Stomach (tissue), 9 donors: ENCODE results near the gene ITPR2. TPM values are rescaled to one million over a fixed set of nuclear protein-coding genes. Genes with fewer than 3 reads are reported as not detected.

Experiments used
- DNase-seq, 2 donors: peaks; one replicate each; pipeline versions ENCODE4 v3.0.0 to v3.0.0-alpha.2; 2013 to 2019
- H3K27ac ChIP-seq, 5 donors: fragments of 200-600 bp in 4 of 5; sonication (generic) in 4 of 5; one replicate each; pipeline ENCODE4 v1.5.1; 2013 to 2019; ENCODE audit warnings: mild to moderate bottlenecking in 1 of 5, moderate library complexity in 1 of 5
- H3K27me3 ChIP-seq, 3 donors: fragments of 200-600 bp; sonication (generic); one replicate each; pipeline ENCODE4 v1.5.1; 2017 to 2019; ENCODE audit warnings: mixed run types in 1 of 3
- H3K36me3 ChIP-seq, 4 donors: fragments of 200-600 bp; sonication (generic); 1 replicate in 3 of 4; 2 replicates in 1 of 4; pipeline ENCODE4 v1.5.1; 2016 to 2019
- H3K4me1 ChIP-seq, 4 donors: fragments of 200-600 bp; sonication (generic); one replicate each; pipeline ENCODE4 v1.5.1; 2016 to 2019
- H3K4me3 ChIP-seq, 4 donors: fragments of 200-600 bp; sonication (generic) in 3 of 4; one replicate each; pipeline ENCODE4 v1.5.1; 2016 to 2019; ENCODE audit warnings: mild to moderate bottlenecking in 1 of 4
- H3K9me3 ChIP-seq, 4 donors: fragments of 200-600 bp; sonication (generic); one replicate each; pipeline ENCODE4 v1.5.1; 2016 to 2019
- CTCF ChIP-seq, 7 experiments: fragments of 450-650 bp in 4 of 7; fragments of 200-600 bp in 3 of 7; sonication (generic) in 3 of 7; IDR thresholded peaks; one replicate each; pipeline ENCODE4 v1.5.1; 2016 to 2019; ENCODE audit warnings: antibody characterized with exemption in 7 of 7, control low read depth in 2 of 7, mild to moderate bottlenecking in 1 of 7
- EP300 ChIP-seq: sonication (generic); formaldehyde crosslinking; IDR thresholded peaks from one replicate; pipeline ENCODE4 v1.6.1; 2017; ENCODE audit warnings: antibody characterized with exemption
- POLR2A ChIP-seq, 4 donors: fragments of 450-650 bp; IDR thresholded peaks; one replicate each; pipeline ENCODE4 v1.6.1; 2016; ENCODE audit warnings: antibody characterized with exemption in 4 of 4, control low read depth in 2 of 4, mild to moderate bottlenecking in 1 of 4, moderate library complexity in 1 of 4
- POLR2AphosphoS5 ChIP-seq, 3 donors: sonication (generic); formaldehyde crosslinking; IDR thresholded peaks; one replicate each; pipeline ENCODE4 v1.6.1; 2016; ENCODE audit warnings: antibody characterized with exemption in 3 of 3
- WGBS, 5 donors: extraction: QIAGEN DNeasy Blood & Tissue Kit in 3 of 5; methylation state at CpG; one replicate each; pipeline versions ENCODE4 v1.1.5 to v1.1.7; 2013 to 2018; 5-methylcytosine and 5-hydroxymethylcytosine counted together
- intact Hi-C: fragments of 100-400 bp; cut with DNase I; formaldehyde crosslinking; loops from one replicate; pipeline ENCODE4 v1.15.1; 2023; ENCODE audit warnings: low total_unique reads
- polyA plus RNA-seq, 3 donors: library from polyadenylated mRNA; stranded (reverse); fragments of 200-250 nt; gene quantifications; one replicate each; pipeline ENCODE4 v1.2.3, GENCODE V29; 2013
- total RNA-seq, 5 donors: library from RNA; depleted of rRNA; stranded (reverse); fragments of >200 nt; gene quantifications; one replicate each; pipeline versions ENCODE4 v1.1.0 to v1.2.3, GENCODE V29; 2014 to 2016
- donor health status: healthy with polysubstance abuse.
- donor health status: Bipolar disorder and iron deficiency.
- donor health status: healthy.

Gene ITPR2
- total and polyA plus RNA-seq, 8 donors: 1.4 to 172 (median 23.4) TPM

DNA sequence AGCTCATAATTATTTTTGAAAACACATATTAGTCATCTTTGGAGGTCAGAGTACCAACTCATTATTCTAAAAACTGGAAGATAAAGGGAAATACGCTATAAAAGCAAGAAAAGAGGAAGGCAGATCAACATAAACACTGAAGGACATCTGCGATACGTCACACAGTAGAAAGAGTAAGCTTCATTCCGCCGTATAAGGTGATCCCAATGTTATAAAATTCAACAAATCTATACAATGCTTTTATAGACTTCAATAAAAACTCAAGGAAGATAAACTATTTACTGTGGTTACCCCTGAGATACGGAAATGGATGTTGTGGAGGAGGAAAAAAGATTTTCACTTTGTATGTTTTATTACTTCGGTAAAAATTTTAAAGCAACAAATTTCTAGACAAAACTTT lies 92.6 kb downstream of the ITPR2 start:
- intact Hi-C loops: no loop called here
- Histone ChIP-seq H3K4me1 (peaks cover 2 to 21% (median 4%) of the 10 kb centered on the region in 4 donors), H3K9me3 (peaks cover 0 to 7% (median 3%) of the 10 kb centered on the region in 4 donors), H3K4me3 (no peak overlapping the region), H3K36me3 (no peaks in the 10 kb centered on the region), H3K27me3 (no peaks in the 10 kb centered on the region), H3K27ac (no peak overlapping the region)
- no peak for DNase-seq
- WGBS, 5 donors: 83 to 96% (median 88%) methylated on average over 7 of the region's 7 CpGs
- TF ChIP-seq EP300: no peak
- TF ChIP-seq CTCF (IDR thresholded peaks at IDR 0.05): no peak
- TF ChIP-seq POLR2A (IDR thresholded peaks at IDR 0.05): no peak
- TF ChIP-seq POLR2AphosphoS5 (IDR thresholded peaks at IDR 0.05): no peak

GRCh38 chr12:26737487-26738030 lies 95.4 kb downstream of the ITPR2 start:
- Histone ChIP-seq H3K4me3 (no peak overlapping the region), H3K27me3 (no peaks in the 10 kb centered on the region), H3K9me3 (peaks cover 0 to 7% (median 3%) of the 10 kb centered on the region in 4 donors), H3K36me3 (no peaks in the 10 kb centered on the region), H3K4me1 (peaks cover 4 to 23% (median 13%) of the 10 kb centered on the region in 4 donors), H3K27ac (no peak overlapping the region)
- WGBS, 5 donors: 92 to 97% (median 96%) methylated on average over 10 of the region's 10 CpGs
- intact Hi-C loops: no loop called here
- no peak for TF ChIP-seq CTCF (IDR thresholded peaks at IDR 0.05)
- no peak for TF ChIP-seq EP300
- TF ChIP-seq POLR2A (IDR thresholded peaks at IDR 0.05): no peak
- TF ChIP-seq POLR2AphosphoS5 (IDR thresholded peaks at IDR 0.05): no peak
- no peak for DNase-seq

- WGBS, 5 donors: 67 to 82% (median 78%) methylated on average over 16 of the region's 16 CpGs
- peaks cover 0 to 7% (median 3%) of the 10 kb centered on the region in 4 donors for H3K9me3 ChIP-seq
- peak overlapping the region in 1 of 5 donors; percentile 9 for H3K27ac ChIP-seq
- H3K27me3 ChIP-seq: no peaks in the 10 kb centered on the region
- TF ChIP-seq POLR2A (IDR thresholded peaks at IDR 0.05) (no peak), POLR2AphosphoS5 (IDR thresholded peaks at IDR 0.05) (no peak), EP300 (no peak), CTCF (IDR thresholded peaks at IDR 0.05) (no peak)
- H3K4me3 ChIP-seq: no peak overlapping the region
- no peak for DNase-seq
- intact Hi-C loops: no loop called here
- H3K36me3 ChIP-seq: no peaks in the 10 kb centered on the region
- H3K4me1 ChIP-seq: peaks cover 4 to 28% (median 18%) of the 10 kb centered on the region in 4 donors
Observed at GRCh38 chr12:26736563-26737486, 96.2 kb downstream of the ITPR2 start.

- Histone ChIP-seq H3K36me3 (no peaks in the 10 kb centered on the region), H3K4me1 (peaks cover 4 to 41% (median 17%) of the 10 kb centered on the region in 4 donors), H3K9me3 (peaks cover 0 to 7% (median 3%) of the 10 kb centered on the region in 4 donors), H3K27ac (no peak overlapping the region), H3K4me3 (no peak overlapping the region), H3K27me3 (no peaks in the 10 kb centered on the region)
- intact Hi-C loops: no loop called here
- TF ChIP-seq CTCF (IDR thresholded peaks at IDR 0.05) (no peak), EP300 (no peak), POLR2A (IDR thresholded peaks at IDR 0.05) (no peak), POLR2AphosphoS5 (IDR thresholded peaks at IDR 0.05) (no peak)
- WGBS, 5 donors: 24 to 88% (median 64%) methylated on average over 1 of the region's 1 CpG
- DNase-seq: no peak
Observed at GRCh38 chr12:26735249-26735639, 97.8 kb downstream of the ITPR2 start.
